ENCODE measurements around the gene ASPSCR1. TPM values are rescaled to one million over a fixed set of nuclear protein-coding genes. Genes with fewer than 3 reads are reported as not detected.

The ASPSCR1 gene
- total and polyA plus RNA-seq, 2 of the 13 experiments (the other 11 are each of a cell fraction or from before 2014, with no cell fraction given), result 274 to 314 TPM

DNA sequence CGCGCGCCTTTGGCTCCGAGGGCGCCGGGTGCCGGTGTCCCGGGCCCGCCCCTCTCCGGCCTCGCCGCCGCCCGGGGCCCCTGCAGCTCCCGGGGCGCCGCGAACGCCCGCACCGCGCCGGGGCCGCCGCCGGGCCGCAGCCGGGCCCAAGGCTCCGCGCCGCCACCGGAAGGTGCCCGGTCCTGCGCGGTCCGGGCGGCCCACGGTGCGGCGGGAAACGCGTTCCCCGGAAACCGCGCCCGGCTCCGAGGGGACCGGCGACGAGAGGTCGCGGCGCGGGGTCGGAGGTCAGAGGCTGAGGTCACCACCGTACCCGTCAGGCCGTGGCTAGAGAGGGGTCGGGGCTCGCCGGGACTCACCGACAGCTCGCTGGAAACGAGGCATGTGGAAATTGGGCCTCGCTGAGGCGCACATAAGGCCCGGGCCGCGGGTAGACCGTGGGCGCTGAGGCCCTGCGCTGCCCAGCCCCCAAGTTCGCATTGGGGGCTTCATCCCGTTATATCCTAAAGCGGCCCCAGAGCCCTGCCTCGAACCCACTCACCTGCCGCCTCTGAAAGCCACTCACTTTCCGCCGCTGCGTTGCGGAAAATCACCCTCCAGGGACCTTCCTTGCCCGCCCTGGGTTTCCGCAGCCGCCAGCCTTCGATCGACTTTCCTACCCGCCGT is 88.3 kb downstream of the ASPSCR1 start, which contains the start of gene DUS1L (continued):
- peak; percentile 67; the same call in 1 of the 2 replicates for TF ChIP-seq NCOA2 (CRISPR knock-in tag; IDR thresholded peaks at IDR 0.05)
- peak; percentile 58; the same call in 1 of the 2 replicates for TF ChIP-seq ZSCAN9 (CRISPR knock-in tag; IDR thresholded peaks at IDR 0.05; ENCODE audit: borderline replicate concordance)
- no peak for TF ChIP-seq GZF1 (CRISPR knock-in tag; IDR thresholded peaks at IDR 0.05)
- TF ChIP-seq ZNF577 (CRISPR knock-in tag; IDR thresholded peaks at IDR 0.05; ENCODE audit: borderline replicate concordance, low read depth), result no peak
- TF ChIP-seq, protein P1, sequence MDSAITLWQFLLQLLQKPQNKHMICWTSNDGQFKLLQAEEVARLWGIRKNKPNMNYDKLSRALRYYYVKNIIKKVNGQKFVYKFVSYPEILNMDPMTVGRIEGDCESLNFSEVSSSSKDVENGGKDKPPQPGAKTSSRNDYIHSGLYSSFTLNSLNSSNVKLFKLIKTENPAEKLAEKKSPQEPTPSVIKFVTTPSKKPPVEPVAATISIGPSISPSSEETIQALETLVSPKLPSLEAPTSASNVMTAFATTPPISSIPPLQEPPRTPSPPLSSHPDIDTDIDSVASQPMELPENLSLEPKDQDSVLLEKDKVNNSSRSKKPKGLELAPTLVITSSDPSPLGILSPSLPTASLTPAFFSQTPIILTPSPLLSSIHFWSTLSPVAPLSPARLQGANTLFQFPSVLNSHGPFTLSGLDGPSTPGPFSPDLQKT (CRISPR knock-in tag; IDR thresholded peaks at IDR 0.05; ENCODE audit: borderline replicate concordance), result no peak
- TF ChIP-seq JDP2 (CRISPR knock-in tag; IDR thresholded peaks at IDR 0.05; ENCODE audit: borderline replicate concordance), result no peak
- TF ChIP-seq, protein P2, sequence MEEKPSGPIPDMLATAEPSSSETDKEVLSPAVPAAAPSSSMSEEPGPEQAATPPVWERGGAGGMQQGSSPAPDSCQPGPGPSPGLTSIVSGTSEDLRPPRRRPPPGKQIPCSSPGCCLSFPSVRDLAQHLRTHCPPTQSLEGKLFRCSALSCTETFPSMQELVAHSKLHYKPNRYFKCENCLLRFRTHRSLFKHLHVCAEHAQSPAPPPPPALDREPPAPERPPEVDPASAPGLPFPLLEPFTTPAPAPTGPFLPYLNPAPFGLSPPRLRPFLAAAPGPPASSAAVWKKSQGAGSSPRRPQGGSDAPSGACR (CRISPR knock-in tag; IDR thresholded peaks at IDR 0.05), result peak; percentile 82
- peak; percentile 92; the same call in 1 of the 2 replicates for TF ChIP-seq GLI4 (CRISPR knock-in tag; IDR thresholded peaks at IDR 0.05; ENCODE audit: borderline replicate concordance)
- TF ChIP-seq, protein P3, sequence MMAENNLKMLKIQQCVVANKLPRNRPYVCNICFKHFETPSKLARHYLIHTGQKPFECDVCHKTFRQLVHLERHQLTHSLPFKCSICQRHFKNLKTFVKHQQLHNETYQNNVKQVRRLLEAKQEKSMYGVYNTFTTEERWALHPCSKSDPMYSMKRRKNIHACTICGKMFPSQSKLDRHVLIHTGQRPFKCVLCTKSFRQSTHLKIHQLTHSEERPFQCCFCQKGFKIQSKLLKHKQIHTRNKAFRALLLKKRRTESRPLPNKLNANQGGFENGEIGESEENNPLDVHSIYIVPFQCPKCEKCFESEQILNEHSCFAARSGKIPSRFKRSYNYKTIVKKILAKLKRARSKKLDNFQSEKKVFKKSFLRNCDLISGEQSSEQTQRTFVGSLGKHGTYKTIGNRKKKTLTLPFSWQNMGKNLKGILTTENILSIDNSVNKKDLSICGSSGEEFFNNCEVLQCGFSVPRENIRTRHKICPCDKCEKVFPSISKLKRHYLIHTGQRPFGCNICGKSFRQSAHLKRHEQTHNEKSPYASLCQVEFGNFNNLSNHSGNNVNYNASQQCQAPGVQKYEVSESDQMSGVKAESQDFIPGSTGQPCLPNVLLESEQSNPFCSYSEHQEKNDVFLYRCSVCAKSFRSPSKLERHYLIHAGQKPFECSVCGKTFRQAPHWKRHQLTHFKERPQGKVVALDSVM (CRISPR knock-in tag; IDR thresholded peaks at IDR 0.05), result peak; percentile 79
- TF ChIP-seq ZNF280B (CRISPR knock-in tag; IDR thresholded peaks at IDR 0.05; ENCODE audit: borderline replicate concordance), result peak; percentile 73; the same call in 1 of the 2 replicates
- no peak for TF ChIP-seq TBP (CRISPR knock-in tag; IDR thresholded peaks at IDR 0.05)
- TF ChIP-seq, protein P4, sequence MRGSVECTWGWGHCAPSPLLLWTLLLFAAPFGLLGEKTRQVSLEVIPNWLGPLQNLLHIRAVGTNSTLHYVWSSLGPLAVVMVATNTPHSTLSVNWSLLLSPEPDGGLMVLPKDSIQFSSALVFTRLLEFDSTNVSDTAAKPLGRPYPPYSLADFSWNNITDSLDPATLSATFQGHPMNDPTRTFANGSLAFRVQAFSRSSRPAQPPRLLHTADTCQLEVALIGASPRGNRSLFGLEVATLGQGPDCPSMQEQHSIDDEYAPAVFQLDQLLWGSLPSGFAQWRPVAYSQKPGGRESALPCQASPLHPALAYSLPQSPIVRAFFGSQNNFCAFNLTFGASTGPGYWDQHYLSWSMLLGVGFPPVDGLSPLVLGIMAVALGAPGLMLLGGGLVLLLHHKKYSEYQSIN (CRISPR knock-in tag; IDR thresholded peaks at IDR 0.05; ENCODE audit: borderline replicate concordance), result no peak
- TF ChIP-seq SKIL (CRISPR knock-in tag; IDR thresholded peaks at IDR 0.05; ENCODE audit: borderline replicate concordance), result 0 out of 2 replicates have a peak, but pooled peaks have one; percentile 34
- peak; percentile 51; the same call in 1 of the 2 replicates for TF ChIP-seq RAD21 (CRISPR knock-in tag; IDR thresholded peaks at IDR 0.05)
- TF ChIP-seq ZNF768 (CRISPR knock-in tag; IDR thresholded peaks at IDR 0.05), result peak; percentile 91
